LNCAP (cell line): ENCODE results near the gene GALNTL6.

Source experiments
- TF ChIP-seq, protein P1 (sequence below): fragments of 450-650 bp; IDR thresholded peaks from 2 replicates; pipeline ENCODE4 v1.5.1; 2017; ENCODE audit warnings: mild to moderate bottlenecking

Gene GALNTL6

DNA sequence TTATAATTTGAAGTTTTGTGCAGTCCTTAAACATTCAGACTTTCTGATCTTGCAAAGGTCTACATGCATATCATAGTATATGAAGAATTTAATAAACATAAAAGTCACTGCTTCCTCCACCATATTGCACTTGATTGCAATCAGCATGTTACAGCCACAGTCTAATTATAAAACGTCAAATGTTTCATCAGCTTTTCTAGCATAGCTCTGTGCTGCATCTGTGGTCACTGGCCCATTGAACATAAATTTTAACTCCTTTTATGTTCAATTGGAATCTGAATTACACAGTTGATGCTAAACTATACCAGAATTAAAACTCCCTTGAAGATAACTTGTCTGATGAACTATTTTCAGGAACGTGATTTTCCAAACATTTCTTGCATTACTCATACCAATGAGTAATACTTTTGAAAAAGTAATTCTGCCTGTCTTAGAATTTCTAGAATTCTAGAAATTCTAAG, 329.1 kb downstream of the GALNTL6 start:
- TF ChIP-seq, protein P1, sequence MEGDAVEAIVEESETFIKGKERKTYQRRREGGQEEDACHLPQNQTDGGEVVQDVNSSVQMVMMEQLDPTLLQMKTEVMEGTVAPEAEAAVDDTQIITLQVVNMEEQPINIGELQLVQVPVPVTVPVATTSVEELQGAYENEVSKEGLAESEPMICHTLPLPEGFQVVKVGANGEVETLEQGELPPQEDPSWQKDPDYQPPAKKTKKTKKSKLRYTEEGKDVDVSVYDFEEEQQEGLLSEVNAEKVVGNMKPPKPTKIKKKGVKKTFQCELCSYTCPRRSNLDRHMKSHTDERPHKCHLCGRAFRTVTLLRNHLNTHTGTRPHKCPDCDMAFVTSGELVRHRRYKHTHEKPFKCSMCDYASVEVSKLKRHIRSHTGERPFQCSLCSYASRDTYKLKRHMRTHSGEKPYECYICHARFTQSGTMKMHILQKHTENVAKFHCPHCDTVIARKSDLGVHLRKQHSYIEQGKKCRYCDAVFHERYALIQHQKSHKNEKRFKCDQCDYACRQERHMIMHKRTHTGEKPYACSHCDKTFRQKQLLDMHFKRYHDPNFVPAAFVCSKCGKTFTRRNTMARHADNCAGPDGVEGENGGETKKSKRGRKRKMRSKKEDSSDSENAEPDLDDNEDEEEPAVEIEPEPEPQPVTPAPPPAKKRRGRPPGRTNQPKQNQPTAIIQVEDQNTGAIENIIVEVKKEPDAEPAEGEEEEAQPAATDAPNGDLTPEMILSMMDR, result no peak

DNA sequence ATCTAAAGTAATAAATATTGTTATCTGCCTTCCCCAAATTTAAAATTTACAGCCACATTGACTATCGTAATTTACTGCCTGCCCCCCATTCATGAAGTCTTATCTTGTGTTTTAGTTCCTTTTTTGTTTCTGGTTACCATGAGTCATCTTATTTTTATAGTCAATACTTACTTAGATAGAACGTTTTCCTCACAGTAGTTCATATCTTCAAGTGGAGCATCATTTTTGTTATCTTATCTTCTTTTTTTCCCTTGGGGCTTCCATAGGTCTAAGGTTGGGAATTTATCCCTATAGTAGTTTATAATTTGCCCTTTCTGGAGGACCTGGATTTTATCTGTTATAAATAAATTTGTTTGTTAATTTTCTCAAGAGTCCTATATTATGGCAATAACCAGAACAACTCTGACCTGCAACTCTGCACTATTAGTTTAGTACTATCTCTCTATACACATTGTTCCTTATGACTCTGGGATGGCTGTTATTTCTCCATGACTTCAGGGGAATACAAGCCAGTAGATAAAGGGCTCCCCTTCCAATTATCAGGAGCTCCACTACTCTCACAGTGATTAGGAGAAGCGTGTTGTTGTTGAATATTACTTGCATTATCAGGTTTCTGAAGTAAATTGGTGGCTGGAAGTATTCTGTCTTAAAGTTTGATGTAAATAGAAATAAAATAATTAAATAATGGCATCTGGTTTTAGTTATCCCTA, 330.6 kb downstream of the GALNTL6 start:
- TF ChIP-seq, protein P1, result no peak

DNA sequence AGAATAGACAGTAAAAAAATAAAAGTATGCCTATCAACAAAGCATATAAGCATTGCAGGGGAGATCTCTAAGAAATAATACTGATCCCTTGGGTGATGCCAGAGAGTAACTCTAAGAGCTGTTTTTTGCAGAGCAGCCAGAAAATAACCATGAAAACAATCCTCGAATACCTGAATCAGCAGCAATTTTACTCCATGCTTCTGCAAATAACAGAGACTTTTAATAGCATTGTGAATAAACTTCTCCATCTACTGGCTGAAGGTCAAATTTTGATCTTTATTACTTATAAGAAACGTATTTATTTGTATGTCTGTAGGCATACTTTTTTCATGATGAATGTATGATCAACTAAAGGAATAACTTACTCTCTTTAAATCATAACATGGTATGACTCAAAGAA, 334.5 kb downstream of the GALNTL6 start:
- TF ChIP-seq, protein P1, result peak; percentile 17; the same call in 1 of the 2 replicates

DNA sequence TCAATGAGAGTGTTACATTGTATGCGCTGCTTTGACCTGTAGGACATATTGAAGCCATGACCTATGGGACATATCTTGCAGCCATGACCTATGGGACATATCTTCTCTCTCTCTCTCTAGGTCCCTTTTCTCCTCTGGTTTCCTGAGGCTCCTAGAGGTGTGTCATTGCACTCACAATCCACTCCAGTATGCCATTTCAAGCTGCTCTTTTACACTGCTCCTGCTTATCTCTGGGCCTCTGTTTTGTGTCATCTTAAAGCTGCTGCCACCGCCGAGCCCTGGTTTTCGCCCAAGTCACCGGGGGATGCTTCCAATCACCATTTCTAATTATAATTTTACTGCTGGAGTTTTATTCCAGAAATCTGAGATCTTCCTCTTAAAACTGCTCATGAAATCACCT, 336.1 kb downstream of the GALNTL6 start:
- TF ChIP-seq, protein P1, result no peak

DNA sequence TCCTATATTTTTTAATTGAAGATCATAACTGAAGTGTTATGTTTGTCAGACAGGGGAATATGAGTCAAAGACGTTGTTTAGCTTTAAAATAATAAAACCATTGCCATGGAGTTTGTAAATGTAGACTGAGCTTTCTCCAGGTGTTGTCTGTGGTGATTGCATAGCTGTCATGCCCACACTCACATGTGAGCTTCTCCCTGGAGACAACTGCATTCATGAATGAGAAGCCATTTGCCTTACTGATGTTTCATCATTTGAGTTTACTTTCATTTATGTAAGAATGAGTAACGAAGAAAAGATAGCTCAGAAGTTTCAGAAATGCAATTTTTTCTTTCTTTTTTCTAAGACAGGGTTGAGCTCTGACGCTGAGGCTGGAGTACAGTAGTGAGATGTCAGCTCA, 339.1 kb downstream of the GALNTL6 start:
- TF ChIP-seq, protein P1, result no peak

DNA sequence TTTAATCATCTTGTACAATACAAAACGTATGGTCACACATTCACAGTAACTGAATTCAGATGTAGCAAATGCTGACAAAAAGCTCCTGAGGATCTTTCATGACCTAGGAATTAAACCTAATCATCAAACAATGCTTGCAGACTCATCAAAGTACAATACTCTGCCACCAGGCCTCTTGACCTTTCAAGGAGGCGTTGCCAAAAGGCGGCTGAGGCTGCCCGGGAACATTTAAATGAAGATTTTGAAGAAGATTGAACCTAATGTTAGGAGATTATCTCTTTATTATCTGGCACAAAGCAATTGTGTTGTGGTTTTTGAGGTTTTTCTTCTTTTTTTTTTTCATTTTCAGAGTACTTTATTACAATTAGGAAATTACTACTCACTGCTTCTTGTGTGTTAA, 340.5 kb downstream of the GALNTL6 start:
- TF ChIP-seq, protein P1, result no peak

DNA sequence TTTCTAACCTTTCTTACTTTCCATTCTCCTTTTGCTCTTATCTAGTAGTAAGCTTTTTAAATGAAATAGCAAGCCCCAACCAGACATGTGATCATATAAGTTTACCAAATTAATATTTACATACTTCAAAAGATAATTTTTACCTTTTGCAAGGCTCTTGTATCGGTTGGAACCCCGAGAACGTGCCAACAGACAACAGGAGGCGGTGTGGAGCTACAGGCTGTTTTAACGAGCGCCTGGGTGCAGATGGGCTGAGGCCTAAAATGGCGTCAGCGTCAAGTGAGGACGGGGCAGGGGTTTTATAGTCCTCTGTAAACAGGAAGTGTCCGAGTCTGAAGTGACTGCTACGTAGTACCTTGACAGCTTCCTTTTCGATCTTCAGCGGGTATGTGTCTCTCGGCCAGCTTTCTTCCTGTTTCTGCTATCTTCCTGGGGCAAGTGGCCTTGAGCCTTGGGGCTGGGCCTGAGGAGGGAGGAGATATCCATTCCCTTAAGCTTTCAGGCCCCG, 342.7 kb downstream of the GALNTL6 start:
- TF ChIP-seq, protein P1, result no peak
